Left colon (tissue), 2 donors: Measurements from ENCODE around the gene NEB. TPM values are rescaled to one million over a fixed set of nuclear protein-coding genes. Genes with fewer than 3 reads are reported as not detected.
A peak's percentile ranks its signal among the peaks of the same experiment; 100 is the strongest.
"Not testable (repeated sequence)": the region's sequence is repeated elsewhere in the genome, so short reads cannot be mapped to it uniquely, and the experiment has no call there.

Experiments used
- ATAC-seq: fragments of 200-7000 bp; cut with Tn5 transposase; one replicate; pipeline ENCODE4 v1.9.1; 2020; ENCODE audit warnings: mild to moderate bottlenecking, moderate library complexity
- DNase-seq, 2 donors: peaks; one replicate each; pipeline ENCODE4 v3.0.0-alpha.2; 2020
- intact Hi-C, 2 donors: fragments of 100-400 bp; cut with DNase I in 1 of 2; cut with micrococcal nuclease in 1 of 2; formaldehyde crosslinking; loops; one replicate each; pipeline versions ENCODE4 v1.11.2 to v1.14.0; 2022; cut with DNase I, micrococcal nuclease
- total RNA-seq, 2 donors: library from RNA; stranded (reverse); fragmentation: NEBNext Ultra II Directional; extraction: Animal tissue kit (Norgen Biotek cat#: 25700); gene quantifications; one replicate each; pipeline ENCODE4 v1.2.1, GENCODE V29; 2021
- donor health status: DM: no; HTN: no; CAD: no.
- donor health status: DM: yes; HTN: yes; CAD: no.

The NEB gene
- total RNA-seq, 2 donors from 2014 or later = 0.18 to 0.20 TPM

GRCh38 chr2:151596903-151597608 lies 137.2 kb downstream of the NEB start:
- peak; percentile 79 for ATAC-seq
- intact Hi-C loops, DNase-seq: not testable (repeated sequence)

DNA sequence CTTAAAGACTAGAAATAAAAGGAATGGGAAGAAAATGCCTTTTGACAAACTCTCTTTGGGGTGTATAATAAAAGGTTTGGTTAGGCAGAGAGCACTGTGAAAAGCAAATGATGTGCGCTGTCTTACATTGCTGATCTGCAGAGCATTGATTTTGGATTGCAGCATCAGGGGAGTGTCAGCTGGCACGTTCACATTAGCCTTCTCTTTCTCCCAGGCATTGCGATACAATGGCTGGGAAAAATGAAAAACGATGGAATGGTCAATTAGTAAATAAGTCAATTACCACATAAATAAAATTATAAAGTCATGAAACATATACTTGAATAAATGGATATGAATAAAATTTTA lies 142.4 kb downstream of the NEB start:
- ATAC-seq, DNase-seq, intact Hi-C loops: not testable (repeated sequence)

DNA sequence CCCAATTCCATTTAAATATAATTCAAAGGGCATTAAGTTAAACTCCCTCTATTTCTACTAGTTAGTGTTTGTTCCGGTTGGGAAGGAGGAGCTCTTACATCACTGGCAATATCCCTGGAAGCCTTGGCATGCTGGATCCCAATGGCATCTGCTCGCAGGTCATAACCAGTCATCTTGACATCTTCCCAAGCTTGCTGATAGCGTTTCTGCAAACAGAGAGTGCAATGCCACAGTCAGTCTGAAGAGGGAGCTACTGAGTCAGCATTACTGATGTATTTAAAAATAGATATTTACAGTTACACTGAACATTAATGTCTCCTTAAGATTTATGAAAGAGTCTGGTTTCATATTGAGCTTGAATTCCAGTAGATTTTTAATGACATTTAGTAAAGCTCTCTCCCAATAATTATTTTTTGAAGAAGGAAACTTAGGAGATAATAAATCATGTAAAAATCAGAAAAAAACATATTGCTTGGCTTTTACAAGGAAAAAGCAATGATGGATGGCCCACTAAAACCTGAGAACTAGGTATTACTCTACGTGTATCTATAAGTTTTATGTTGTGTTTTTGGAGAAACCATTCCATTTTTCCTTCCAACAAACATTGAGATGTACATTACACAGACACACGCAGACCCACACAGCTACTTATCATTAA lies 142.9 kb downstream of the NEB start:
- intact Hi-C loops, DNase-seq: not testable (repeated sequence)
- ATAC-seq = peak; percentile 32

DNA sequence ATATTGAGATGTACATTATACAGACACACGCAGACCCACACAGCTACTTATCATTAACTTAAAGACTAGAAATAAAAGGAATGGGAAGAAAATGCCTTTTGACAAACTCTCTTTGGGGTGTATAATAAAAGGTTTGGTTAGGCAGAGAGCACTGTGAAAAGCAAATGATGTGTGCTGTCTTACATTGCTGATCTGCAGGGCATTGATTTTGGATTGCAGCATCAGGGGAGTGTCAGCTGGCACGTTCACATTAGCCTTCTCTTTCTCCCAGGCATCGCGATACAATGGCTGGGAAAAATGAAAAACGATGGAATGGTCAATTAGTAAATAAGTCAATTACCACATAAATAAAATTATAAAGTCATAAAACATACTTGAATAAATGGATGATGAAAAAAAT lies 153.0 kb downstream of the NEB start:
- ATAC-seq, intact Hi-C loops, DNase-seq: not testable (repeated sequence)

DNA sequence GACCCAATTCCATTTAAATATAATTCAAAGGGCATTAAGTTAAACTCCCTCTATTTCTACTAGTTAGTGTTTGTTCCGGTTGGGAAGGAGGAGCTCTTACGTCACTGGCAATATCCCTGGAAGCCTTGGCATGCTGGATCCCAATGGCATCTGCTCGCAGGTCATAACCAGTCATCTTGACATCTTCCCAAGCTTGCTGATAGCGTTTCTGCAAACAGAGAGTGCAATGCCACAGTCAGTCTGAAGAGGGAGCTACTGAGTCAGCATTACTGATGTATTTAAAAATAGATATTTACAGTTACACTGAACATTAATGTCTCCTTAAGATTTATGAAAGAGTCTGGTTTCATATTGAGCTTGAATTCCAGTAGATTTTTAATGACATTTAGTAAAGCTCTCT lies 153.6 kb downstream of the NEB start:
- intact Hi-C loops, ATAC-seq, DNase-seq: not testable (repeated sequence)

GRCh38 chr2:151577116-151577515 lies 157.2 kb downstream of the NEB start:
- intact Hi-C loops = no loop called here
- DNase-seq = no peak
- ATAC-seq = no peak

DNA sequence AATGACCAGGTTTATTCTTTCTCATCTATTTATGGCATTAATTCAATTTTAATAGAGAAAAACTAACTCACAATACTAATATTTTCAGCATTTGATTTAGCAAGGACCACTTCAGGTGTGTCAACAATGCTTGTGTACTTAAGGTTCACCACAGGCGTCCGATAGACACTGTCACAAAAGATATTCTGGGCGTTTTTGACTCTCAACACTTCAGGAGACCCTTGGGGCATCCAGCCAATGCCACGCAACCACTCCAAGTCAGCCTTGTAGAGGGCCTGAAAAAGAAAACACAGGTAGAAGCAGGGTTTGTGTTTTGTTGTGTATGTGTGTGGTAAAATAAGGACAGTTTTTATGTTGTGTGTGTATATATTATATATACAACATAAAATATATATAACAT lies 158.2 kb downstream of the NEB start:
- no peak for ATAC-seq
- intact Hi-C loops = no loop called here
- no peak for DNase-seq

DNA sequence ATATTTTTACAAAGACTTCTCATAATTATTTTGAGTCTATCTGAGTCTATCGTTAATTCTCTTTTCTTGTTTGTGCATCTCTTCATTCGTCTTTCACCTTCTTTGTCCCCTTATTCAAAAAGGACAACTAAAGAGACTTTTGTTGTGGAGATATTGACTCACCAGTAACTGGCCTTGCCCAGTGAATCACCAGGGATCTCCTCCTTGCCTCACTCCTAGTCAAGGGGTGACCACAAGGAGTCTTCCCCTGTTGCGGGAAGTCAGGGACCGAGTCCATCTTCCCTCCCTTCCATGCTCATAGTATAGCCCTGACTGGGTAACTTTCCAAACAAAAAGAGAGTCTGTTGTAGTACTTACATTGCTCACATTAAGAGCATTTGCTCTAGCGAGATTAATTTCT lies 158.9 kb downstream of the NEB start:
- DNase-seq = no peak
- no peak for ATAC-seq
- intact Hi-C loops = no loop called here

DNA sequence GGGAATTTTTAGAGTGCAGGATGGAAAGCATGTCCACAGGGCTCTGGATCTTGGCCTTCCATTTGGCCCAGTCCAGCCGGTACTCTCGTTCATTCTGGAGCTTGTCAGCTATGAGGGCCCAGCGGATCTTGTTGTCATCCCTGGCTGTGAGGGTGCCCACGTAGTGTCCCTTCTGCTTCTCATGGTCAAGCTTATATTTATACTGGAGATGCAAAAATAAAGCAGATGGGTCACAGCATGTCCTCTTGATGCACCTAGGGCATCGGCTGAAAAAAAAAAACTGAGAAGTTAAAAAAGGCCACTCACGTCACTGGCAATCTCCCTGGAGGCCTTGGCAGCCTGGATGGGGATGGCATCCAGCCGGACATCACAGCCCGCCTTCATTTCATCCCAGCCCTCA lies 164.1 kb downstream of the NEB start:
- intact Hi-C loops = no loop called here
- DNase-seq = no peak
- ATAC-seq = no peak

DNA sequence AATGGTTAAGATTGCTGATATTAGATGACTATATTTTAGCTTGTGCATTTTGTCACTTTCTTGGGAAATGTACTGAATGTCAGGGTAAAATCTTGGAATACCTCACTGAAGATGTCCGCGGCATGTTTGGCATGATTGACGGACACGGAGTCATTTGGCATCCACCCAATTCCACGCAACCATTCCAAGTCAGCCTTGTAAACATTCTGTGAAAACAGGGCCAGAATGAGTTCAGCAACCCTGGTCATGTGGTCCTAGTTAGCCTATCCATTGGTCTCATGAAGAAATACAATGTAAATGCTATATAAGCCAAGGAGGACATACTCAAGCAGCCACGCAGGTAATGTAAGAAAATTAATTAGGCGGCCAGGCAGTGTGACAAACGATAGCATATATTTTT lies 165.1 kb downstream of the NEB start:
- ATAC-seq = no peak

GRCh38 chr2:151568501-151568900 lies 165.8 kb downstream of the NEB start:
- intact Hi-C loops = no loop called here
- no peak for ATAC-seq
- DNase-seq = no peak

More for the DNA sequence above, 165.1 kb downstream of the NEB start:
- no peak for DNase-seq
- intact Hi-C loops = no loop called here

- intact Hi-C loops = no loop called here
Measured at GRCh38 chr2:151567006-151567405, 167.3 kb downstream of the NEB start.

DNA sequence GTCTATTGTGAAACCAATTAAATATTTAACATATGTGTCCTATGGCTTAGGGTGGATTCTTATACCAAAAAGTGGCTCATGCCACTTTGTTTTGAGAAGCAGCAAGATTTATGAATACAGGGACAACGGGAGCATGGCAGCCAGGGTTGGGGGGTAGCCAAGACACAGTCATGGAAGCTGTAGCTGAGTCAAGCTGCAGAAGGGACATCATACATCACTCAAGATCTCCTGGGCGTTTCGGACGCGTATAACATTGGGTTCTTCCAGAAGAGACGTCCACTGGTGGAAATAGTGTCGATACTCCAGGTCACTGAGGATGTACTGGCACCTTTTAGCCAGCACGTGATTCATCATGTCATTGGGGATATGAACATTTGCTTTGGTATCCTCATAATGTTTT lies 171.9 kb downstream of the NEB start:
- intact Hi-C loops = no loop called here
- ATAC-seq = no peak

More at GRCh38 chr2:151567006-151567405, 167.3 kb downstream of the NEB start:
- DNase-seq (no peak), ATAC-seq (no peak)

DNA sequence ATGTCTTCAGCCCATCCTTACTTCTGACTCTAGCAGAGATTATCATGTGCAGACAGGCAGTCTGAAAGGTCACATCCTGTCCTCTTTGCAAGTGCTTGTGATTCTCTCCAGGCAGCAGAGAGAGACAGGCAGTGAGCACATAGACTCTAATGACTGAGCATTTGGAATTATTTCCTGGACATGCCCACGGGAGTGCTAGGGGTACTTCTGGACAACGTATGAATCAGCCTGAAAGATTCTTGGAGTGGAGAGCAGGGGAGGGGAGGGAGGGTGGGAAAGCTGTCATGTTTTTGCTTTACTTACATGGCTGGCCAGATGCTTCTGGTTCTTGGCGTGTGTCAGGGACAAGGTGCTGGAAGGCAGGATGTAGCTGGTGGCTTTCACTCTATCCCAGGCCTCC lies 174.0 kb downstream of the NEB start:
- no peak for ATAC-seq

More for the DNA sequence above, 171.9 kb downstream of the NEB start:
- DNase-seq = no peak

GRCh38 chr2:151559431-151559830 lies 174.8 kb downstream of the NEB start:
- ATAC-seq, intact Hi-C loops, DNase-seq: not testable (repeated sequence)

More for the DNA sequence above, 174.0 kb downstream of the NEB start:
- intact Hi-C loops = no loop called here
- DNase-seq = no peak

DNA sequence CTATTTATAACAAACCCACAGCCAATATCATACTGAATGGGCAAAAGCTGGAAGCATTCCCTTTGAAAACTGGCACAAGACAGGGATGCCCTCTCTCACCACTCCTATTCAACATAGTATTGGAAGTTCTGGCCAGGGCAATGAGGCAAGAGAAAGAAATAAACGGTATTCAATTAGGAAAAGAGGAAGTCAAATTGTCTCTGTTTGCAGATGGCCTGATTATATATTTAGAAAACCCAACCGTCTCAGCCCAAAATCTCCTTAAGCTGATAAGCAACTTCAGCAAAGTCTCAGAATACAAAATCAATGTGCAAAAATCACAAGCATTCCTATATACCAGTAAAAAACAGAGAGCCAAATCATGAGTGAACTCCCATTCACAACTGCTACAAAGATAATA lies 176.4 kb downstream of the NEB start:
- DNase-seq, intact Hi-C loops, ATAC-seq: not testable (repeated sequence)

GRCh38 chr2:151556121-151556520 lies 178.2 kb downstream of the NEB start:
- intact Hi-C loops = no loop called here
- ATAC-seq = no peak
- DNase-seq = no peak

- ATAC-seq (no peak), DNase-seq (no peak)
- intact Hi-C loops = no loop called here
Measured at GRCh38 chr2:151552287-151552686, 182.0 kb downstream of the NEB start.

GRCh38 chr2:151551556-151551955 lies 182.7 kb downstream of the NEB start:
- intact Hi-C loops = no loop called here
- DNase-seq (no peak), ATAC-seq (no peak)

DNA sequence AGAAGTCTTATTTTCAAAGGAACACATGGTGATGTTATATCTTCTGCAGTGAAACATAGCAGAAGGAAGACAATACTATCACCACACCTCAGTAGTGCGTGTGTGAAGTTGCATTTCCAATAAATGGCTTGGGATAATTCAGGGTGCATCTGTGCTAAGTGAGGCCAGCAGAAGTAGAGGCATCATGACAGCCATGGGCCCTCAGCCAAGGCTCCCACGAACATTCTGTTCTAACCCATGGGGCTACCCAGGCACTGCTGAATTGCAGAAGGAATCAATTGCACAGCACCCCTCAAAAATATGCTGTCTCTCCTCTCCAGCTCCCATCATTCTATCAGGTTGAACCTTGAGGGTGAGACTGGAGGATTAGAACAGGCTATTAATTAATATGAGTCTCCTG lies 185.1 kb downstream of the NEB start:
- DNase-seq (no peak), ATAC-seq (no peak)
- intact Hi-C loops = no loop called here
